Cortex of kidney (tissue), 1 donor: ENCODE results near the gene TNIK.

ENCODE experiments used
- DNase-seq: peaks from one replicate; lab custom pipeline; 2025; lab: John Stamatoyannopoulos, UW

The TNIK gene

GRCh38 chr3:171159822-171160157, 300.4 kb downstream of the TNIK start:
- no peak for DNase-seq

GRCh38 chr3:171159024-171159821, 301.0 kb downstream of the TNIK start:
- no peak for DNase-seq

- no peak for DNase-seq
Measured at GRCh38 chr3:171157980-171158379, 302.2 kb downstream of the TNIK start.

- no peak for DNase-seq
Measured at GRCh38 chr3:171157286-171157685, 302.9 kb downstream of the TNIK start.

- DNase-seq = no peak
Measured at GRCh38 chr3:171156401-171157010, 303.7 kb downstream of the TNIK start.

- no peak for DNase-seq
Measured at GRCh38 chr3:171155122-171155700, 305.0 kb downstream of the TNIK start.

GRCh38 chr3:171150945-171151344, 309.3 kb downstream of the TNIK start:
- no peak for DNase-seq

GRCh38 chr3:171149526-171150116, 310.6 kb downstream of the TNIK start:
- no peak for DNase-seq

GRCh38 chr3:171145798-171146197, 314.4 kb downstream of the TNIK start:
- DNase-seq = no peak

GRCh38 chr3:171142985-171143384, 317.2 kb downstream of the TNIK start:
- DNase-seq = no peak

- DNase-seq = no peak
Measured at GRCh38 chr3:171140246-171140645, 320.0 kb downstream of the TNIK start.

GRCh38 chr3:171138027-171138426, 322.2 kb downstream of the TNIK start:
- DNase-seq = no peak

- DNase-seq = no peak
Measured at GRCh38 chr3:171135549-171135948, 324.7 kb downstream of the TNIK start.

GRCh38 chr3:171133796-171134569, 326.2 kb downstream of the TNIK start:
- no peak for DNase-seq

GRCh38 chr3:171133337-171133736, 326.9 kb downstream of the TNIK start:
- no peak for DNase-seq

- DNase-seq = no peak
Measured at GRCh38 chr3:171132873-171133272, 327.3 kb downstream of the TNIK start.

GRCh38 chr3:171129827-171130226, 330.4 kb downstream of the TNIK start:
- DNase-seq = no peak

GRCh38 chr3:171127611-171128010, 332.6 kb downstream of the TNIK start:
- no peak for DNase-seq

- no peak for DNase-seq
Measured at GRCh38 chr3:171126478-171127209, 333.6 kb downstream of the TNIK start.

- DNase-seq = no peak
Measured at GRCh38 chr3:171125010-171125409, 335.2 kb downstream of the TNIK start.

GRCh38 chr3:171123915-171124314, 336.3 kb downstream of the TNIK start:
- DNase-seq = no peak

GRCh38 chr3:171122861-171123260, 337.3 kb downstream of the TNIK start:
- DNase-seq = no peak
